NCI-H1048 (cell line): ENCODE data around the gene TENM4.

Experiments used
- DNase-seq: peaks from one replicate; lab custom pipeline; 2025; lab: John Stamatoyannopoulos, UW

TENM4 gene

DNA sequence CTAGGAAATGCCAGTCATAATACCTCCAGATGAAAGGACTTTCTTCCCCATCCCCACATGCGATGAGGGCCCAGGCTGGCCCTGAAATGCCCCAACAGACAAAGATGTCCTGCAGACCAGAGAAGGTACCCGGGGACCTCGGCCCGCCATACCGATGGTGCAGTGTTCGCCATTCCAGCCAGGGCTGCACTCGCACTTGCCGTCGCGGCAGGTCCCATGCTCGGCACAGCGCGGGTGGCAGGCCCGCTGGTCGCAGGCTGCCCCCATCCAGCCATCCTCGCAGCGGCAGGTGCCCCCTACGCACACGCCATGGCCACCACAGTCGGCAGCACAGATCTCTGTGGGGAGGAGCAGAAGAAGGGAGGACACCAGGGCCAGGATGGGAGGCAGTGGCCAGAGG, 654.1 kb downstream of the TENM4 start:
- no peak for DNase-seq

DNA sequence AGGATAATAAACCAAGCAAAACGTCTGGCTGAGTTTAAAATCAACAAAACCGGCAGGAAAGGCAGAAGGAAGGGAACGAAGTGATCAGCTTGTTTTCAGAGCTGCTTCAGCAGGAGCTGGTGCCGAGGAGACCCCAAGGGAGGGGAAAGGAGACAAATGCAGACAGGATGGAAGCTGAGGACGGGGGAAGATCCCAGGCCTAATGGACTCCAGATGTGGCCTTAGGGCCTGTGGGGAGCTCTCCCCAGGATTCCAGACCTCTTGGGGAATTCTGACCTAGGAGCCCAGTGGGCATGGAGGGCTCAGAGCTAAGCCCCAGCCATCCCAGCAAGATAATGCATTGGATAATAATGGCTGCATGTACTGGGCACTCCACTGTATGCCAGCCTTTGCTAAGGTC, 654.7 kb downstream of the TENM4 start:
- no peak for DNase-seq

DNA sequence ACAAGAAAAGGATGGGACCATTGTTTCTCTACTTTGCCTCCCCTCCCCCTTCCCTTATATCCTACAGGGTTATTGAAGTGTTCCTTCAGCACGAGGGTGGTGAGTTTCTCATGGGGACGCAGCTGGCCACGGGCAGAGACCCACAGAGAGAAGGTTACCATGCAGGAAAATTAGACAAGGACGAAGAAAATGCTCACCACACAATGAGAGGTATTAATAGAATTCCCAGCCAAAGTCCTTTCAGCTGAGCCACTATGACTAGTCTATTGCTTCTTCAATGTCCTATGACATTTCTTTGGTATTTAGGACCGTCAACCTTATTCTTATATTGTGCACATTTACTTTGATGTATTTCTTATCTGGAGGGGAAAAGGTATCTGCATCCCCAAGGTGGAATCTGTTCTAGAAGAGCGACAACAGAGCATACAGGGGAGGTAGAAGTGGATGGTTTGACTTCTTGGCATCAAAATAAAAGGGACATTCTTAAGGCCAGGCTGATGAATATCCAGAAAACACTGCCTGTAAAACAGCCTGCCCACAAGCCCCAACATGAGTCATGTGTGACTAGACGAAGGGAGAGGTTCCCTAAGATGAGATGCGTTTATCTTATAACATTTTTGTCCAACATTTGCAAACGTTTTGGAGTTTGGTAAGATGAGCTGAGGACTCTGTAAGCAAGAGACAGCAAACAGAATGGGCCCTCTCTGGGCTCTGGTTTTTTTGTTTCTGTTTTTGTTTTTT, 656.3 kb downstream of the TENM4 start:
- DNase-seq = no peak

DNA sequence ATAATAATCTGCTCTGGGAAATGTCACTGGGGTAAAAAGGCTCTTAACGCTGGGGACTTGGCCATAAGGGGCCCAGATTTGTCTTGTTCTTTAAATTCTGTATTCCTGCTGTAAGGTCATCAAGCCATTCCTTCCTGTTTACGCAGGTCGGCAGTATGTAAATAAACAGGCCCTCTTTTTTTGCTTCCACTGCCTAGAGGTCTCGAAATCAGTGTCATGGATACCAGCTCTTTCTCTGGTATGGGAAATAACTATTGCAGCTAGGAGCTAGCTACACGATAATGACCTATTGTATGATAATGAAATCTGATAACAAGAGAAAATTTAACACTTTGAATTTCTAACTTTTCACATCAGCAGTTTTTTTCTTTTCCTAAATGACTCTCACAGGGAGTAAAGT, 657.0 kb downstream of the TENM4 start:
- DNase-seq = no peak

DNA sequence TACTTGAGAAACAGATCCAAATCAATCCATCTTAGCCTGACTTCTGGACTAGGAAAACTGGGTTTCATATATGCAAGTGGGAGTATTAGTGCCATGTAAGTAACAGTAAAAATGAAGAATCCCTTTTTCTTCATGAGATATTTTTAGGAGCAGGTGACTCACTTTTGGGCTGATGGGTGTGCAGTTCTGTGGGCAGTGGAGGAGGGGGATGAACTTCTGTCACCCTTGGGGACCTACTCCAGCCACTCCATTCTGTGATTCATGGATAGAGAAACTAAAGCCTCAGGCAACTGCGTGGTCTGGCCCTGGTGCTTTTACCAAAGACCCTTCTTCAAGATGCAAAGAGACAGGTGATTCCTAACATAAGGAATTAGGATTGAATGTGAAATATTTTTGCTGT, 657.5 kb downstream of the TENM4 start:
- no peak for DNase-seq

DNA sequence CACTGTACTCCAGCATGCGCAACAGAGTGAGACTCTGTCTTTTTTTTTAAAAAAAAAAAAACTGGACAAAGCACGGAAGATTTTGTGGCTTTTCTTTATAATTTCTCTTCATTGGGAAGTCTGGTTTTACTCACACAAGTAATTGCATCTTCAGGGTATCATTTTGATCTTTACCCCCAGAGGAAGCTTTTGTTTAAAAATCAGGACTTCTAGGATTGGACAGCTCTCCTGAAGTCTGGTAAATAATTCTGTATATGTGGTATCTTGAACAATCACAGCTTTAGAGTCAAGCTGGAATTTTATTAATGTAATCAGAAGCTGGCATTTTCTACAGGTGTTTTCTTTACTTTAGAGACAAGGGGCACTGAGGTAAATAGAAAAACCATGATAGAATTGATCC, 658.1 kb downstream of the TENM4 start:
- DNase-seq = no peak

DNA sequence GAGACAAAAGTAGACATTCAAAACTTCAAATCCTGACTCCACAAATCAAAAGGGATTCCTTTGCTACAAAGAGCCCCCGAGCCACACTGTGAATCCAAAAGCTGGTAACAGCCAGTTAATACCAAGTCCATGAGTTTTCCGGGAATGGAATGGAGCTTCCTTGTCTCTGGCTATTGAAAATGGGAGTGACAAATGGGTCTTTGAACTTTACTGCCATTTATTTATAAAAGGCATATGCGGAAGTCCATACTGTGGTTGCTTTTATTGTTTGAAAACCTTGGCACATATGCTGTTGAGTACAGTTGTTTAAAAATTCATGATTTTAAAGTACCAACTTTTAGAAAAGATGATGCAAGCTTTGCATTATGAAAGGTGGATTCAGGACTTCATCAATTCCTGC, 659.9 kb downstream of the TENM4 start:
- DNase-seq = no peak

DNA sequence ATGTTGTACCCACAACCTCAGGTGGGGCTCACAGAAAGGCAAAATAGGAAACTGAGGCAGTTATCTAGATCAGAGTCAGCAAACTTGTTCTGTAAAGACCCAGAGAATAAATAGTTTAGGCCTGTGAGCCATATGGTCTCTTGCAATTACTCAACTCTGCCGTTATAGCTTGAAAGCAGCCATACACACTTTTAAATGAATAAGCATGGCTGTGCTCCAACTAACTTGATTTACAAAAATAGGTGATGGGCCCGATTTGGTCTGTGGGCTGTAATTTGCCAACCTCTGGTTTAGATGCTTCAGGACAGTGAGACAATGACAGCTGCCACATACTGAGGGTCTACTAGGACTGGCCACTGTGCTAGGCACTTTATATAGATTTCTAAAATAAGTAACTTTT, 667.3 kb downstream of the TENM4 start:
- DNase-seq = no peak

DNA sequence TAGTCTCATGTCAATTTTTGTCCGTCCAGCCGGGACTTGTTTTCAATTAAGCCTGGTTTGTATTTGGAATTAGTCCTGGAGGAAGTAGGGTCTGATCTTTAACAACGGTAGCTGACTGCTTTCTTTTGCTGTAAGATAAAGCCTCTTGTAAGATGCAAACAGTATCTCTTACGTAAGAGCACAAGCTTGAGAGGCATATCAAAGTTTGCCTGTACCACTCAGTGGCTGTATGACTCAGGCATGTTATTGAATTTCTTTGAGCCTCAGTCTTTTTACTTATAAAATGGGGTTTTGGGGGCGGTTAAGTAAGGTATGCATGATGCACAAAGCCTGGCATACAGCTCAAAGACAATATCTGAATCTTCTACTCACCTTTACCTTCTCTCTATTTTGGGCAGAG, 667.8 kb downstream of the TENM4 start:
- DNase-seq = no peak

DNA sequence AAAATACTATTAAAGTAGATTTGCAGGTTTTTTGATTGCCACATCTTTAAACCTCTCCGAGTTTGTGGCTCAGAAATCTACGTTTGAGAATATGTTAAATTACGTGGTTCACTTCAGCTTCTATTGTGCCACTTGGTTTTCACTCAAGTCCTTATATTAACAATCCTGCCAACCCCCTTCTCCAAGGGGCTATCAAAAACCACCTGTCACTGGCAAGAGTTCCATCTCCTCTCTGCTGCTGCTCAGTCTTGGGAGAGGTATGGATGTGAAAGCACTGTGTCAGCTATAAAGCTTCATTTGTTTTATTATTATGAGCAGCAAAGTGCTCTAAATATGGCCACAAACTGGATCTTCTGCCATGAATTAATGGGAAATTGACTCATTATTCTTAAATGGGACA, 668.6 kb downstream of the TENM4 start:
- no peak for DNase-seq

DNA sequence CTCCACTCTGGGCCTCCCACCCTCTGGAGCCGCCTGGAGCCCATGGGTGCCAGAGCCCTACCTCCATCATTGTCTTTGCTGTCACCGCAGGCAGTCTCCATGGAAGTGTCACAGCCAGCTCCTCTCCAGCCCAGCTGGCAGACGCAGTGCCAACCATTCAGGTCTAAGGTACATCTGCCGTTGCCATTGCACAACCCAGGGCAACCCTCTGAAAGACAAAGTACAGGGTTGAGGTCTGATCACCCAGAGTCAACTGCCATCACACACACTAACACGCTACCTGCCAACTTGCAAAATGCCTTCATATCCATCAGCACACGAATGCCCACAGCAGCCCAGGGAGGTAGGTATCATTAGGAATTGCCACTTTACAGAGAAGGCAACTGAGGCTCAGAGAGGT, 669.9 kb downstream of the TENM4 start:
- DNase-seq = no peak

DNA sequence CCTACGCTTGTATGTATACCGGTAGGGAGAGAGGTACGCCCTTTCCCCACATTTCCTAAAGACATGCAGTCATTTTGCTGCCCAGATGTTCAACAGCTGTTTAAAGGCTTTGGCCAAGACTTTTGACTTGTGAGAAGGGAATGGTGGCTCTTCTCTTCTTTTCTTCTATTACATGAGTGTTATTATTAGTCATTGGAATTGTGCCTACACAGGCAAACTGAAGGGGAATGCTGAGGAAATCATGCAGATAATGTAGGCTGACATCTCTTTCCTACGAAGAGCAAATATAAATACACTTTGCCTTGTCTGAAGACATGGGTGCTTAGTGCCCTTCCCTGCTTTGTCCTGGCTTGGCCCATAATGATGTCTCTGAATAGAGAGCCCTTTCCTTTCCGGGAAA, 671.9 kb downstream of the TENM4 start:
- no peak for DNase-seq

DNA sequence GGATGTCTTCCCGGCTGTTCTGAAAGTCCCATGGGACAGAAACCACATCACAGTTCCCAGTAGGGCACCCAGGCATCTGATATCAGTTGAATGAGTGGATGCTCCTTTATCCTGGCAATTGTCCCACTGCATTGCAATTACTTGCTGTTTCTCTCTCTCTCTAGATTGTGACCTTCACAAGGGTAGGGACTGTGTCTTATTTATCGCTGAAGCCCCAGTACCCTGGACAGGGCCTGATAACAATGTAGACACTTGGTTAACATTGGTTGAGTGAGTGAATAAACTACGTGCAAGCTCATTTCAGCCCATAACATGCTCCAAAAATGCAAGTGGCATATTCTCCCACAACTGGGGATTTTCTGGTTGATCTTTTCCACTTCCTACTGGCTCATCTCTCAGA, 672.5 kb downstream of the TENM4 start:
- DNase-seq = no peak

DNA sequence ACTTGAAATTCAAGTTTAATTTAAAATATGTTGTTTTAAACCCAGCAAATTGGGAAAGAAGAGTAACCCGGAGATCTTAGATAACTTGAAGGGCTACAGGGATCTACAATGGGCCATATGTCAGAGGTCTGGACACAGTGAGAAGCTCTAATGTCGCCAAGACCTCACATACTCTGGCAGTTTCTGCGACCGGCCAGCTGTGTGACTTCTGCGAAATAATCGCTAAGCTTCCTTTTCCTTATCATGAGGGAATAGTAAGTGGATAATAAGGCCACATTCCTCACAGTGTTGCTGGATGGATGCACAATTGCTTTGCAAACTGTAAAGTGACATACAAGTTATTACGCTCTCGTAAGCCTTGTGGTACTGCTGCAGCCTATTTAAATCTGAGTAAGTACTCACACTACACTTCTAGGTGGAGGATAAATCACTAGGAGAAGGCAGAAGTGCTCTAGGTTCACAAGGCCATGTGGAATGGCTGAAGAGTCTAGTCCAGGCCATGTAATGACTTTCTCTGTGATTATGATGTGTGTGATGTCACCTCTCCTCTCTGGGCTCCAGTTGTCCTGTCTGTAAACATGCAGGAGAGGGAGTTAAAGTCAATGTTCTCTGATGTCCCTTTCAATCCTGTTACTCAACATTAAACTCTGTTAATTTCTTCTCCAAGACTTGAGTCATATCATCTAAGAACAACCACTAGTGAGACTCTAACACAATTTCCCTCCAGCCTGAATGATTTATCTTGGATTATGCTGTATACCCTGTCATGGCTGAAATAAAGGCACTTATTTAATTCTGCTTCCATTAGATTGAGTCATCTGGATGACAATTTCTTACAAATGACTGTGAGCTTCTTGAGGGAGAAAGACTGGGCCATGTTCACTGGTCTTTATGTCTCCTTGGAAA, 673.5 kb downstream of the TENM4 start:
- no peak for DNase-seq

DNA sequence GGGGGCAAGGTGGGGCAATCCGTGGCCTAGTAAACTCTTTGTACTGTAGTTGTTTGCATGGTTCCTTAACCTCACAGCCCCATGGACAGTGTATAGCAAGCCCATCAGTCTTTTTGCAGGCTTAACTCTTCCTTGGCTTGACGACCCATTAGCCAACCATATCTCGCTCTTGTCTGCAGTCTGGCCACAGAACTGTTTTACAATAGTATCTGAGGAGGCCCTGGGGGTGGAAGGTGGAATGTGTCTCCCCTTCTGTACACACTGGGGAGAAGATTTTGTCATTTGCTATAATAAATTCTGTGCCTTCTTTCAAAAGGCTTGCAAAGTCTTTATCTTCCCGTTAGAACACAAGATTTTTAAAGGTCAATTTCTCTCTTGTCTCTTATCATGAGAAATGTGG, 675.9 kb downstream of the TENM4 start:
- no peak for DNase-seq

DNA sequence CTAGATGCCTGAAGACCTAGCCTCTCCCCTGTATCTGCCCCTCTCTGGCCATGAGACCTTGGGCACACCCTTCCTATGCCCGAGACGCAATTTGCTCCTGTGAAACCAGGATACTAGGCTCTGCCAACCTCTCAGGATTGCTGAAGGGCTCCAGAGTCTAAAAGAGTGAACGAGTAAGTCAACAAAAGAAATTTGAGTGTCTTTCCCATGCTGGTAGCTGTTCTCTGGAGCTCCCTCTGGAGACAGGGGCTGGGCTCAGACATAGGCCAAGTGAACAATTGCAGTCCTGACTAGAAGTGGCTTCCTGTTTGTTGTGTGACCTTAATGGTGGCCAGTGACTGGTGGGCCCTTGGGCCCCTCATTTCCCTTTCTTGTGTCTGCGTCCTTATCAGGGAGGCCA, 677.2 kb downstream of the TENM4 start:
- DNase-seq = no peak

DNA sequence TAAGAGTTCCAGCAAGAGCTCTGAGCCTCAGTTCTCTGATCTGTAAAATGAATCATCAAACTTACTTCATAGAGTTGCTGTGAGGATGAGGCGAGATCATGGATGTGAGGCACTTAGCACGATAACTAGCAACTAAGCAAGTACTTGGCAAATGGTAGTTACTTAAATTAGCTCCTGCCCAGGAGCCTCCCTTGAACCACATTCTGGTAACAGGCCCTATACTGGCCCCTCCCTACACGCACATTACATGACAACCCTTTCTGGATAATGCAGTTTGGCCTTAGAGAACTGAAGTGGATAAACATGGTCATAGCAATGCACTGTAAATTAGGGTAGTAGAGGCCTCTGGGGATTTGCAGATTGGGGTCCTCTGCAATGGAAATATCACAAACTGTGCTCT, 678.7 kb downstream of the TENM4 start:
- no peak for DNase-seq

DNA sequence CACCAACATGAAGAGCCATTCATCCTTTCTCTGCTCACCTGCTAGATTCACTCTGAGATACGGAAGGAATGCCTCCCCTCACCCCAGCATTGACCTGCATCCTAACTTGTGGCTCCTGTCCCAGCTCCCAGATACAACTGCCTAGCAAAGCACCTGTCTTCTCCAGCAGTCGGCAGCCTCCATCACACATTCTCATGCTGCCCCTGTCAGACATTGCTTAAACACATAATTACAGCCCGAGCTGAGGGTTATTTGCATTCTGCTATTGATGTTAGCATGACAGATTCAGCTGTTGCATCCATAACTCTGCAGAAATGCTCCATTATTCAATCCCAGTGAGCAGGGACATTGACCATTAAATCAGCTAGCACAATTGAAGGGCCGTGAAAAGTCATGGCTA, 681.8 kb downstream of the TENM4 start:
- DNase-seq = no peak

DNA sequence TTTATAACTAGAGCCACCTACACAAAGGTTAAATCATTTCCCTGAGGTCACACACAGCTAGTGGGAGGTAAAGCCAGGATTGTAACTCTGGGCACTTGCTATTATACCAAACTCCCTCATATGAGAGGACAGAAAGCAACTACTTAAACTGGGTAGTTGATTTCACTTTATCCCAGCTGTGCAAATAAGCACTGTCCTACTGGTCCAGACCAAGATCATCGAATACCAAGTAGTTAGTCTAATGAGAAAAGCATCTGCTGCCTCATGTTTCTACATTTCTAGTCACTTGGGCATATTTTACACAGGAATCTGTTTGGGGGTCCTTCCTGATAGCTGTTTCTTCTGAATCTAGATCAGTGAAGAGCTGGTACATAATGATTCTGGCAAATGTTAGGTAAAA, 687.5 kb downstream of the TENM4 start:
- DNase-seq = no peak

DNA sequence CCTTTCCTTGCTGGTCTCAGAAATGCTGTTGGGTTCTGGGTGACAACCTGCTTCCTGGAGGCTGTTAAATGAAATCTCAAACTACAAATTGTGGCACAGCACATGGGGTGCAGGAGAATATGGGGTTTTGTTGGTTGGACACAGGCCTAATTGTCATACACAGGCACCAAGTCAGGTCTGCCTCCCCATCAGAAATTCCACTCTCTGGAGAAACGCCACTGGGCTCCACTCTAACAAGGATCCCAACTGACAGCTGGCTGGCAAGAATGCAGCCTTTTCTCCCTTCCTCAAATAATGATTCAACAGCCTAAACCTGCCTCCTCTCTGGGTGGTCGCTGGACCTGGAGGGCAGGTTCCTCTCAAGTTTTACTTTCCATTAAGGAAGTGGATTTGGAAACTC, 688.3 kb downstream of the TENM4 start:
- no peak for DNase-seq

DNA sequence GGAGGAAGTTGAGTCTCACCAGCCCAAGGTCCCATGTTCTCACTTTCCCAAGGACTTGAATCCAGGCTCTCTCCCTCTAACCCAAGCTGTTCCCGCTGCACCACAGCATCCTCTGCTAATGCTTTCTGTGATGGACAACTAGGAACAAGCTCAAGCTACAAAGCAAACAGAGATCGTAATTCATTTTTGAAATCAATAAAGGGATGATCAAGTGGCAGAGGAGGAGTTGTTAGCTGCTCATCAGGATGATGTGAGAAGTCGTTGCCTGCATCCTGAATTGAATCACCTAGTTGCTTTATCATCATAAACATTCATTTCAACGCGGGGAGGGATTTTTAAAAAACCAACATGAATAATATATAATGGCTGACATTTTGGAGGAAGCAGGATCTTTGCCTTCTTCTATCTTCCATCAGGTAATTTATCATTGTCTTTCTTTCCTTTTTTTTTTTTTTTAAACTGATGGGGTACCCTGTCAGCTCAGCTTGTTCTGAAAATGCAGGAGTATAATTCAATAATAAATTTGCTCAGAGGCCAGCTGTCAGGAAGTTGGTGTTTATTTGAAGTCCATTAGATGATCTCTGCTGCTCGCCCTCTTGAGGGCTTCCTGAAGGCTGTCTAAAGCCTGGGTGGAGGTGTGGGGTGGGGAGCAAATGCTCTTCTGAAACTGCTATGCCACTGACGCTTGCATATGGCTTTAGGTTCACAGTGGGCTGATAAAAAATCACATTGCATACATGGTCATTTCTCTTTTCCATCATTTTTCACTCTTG, 691.7 kb downstream of the TENM4 start:
- DNase-seq = no peak

DNA sequence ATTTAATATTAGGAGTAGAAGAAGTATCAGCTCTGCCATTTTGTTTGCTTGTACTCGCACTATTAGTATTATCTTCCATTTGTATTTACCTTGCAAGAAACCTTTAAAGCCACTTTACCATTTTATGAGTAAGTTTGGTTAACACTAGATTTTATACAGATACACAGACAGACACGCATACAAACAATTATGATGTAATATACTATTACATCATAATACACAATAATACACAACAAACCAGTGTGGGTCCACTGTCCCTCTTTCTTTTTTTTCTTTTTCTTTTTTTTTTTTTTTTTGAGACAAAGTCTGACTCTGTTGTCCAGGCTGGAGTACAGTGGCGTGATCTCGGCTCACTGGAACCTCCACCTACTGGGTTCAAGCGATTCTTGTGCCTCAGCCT, 695.9 kb downstream of the TENM4 start:
- no peak for DNase-seq

DNA sequence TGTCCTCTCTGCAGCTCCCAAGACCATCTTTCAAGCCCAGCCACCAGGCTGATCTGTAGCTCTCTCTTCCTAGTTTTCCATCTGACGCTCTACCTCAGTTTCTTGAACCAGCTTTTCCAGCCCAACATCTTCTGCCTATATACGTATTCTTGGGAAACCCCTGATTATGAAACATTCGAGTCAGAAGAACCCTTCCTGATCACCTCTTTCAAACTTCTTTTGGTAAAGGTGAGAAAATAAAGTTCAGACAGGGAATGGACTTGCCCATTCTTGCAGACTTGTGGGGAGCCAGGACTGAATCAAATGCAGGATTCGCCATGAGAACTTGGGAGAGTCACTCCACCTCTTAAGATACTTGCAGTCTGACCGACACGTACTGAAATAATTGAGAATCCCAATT, 696.6 kb downstream of the TENM4 start:
- no peak for DNase-seq
